ENCODE measurements around the gene SLC18A3. TPM values are rescaled to one million over a fixed set of nuclear protein-coding genes. Genes with fewer than 3 reads are reported as not detected.

SLC18A3 gene
- polyA plus RNA-seq, 1 donor (not counting 4 experiments of a cell fraction or from before 2014, with no cell fraction given): not detected

DNA sequence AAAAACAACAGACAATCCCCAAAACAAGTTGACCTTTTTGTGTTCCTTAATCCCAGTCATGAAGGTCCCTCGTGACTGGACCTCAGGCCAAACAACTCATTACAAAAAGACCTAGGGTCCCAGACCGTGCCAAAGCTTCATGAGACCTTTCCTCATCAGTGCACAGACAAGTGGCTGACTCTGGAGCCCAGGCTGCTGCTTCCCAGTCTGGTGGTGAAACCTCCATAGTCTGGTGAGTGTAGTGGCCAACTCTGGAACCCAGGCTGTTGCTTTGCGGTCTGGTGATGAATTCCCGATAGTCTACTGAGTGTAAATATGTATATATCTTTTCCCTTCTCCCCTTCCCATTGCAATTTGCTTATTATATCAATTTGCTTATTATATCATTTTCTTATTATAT is 22.1 kb upstream of the SLC18A3 start:
- no peaks in the 10 kb centered on the region for H3K27me3 ChIP-seq (ENCODE audit: control insufficient read depth, extremely low read depth, insufficient read depth, low read length)
- H3K9ac ChIP-seq (ENCODE audit: control insufficient read depth, extremely low read depth, insufficient read depth, low read length): no peak overlapping the region
- peaks cover 3% of the 10 kb centered on the region for H3K9me3 ChIP-seq (ENCODE audit: control insufficient read depth, low read depth, low read length)
- no peak overlapping the region for H2AFZ ChIP-seq (ENCODE audit: control insufficient read depth, low read length)
- no peaks in the 10 kb centered on the region for H3K36me3 ChIP-seq (ENCODE audit: control insufficient read depth in 2 of 2, extremely low read depth in 1 of 2, insufficient read depth in 2 of 2, low read length in 2 of 2)
- peaks cover 8% of the 10 kb centered on the region for H3K4me1 ChIP-seq (ENCODE audit: control insufficient read depth, extremely low read depth, insufficient read depth, low read length)
- DNase-seq (ENCODE audit: low read depth, low spot score) (no peak), FAIRE-seq (no peak)
- dilution Hi-C loops (cut with MboI; ENCODE audit: extremely low pct_ligation_motif_present, low sequenced_read_pairs): no loop called here
- no peaks in the 10 kb centered on the region for H3K79me2 ChIP-seq (ENCODE audit: control insufficient read depth, insufficient read depth, low read length)
- no peak overlapping the region for H3K4me2 ChIP-seq (ENCODE audit: control insufficient read depth, extremely low read depth, insufficient read depth, low read depth, low read length)
- no peak for TF ChIP-seq EZH2 (IDR thresholded peaks at IDR 0.05; ENCODE audit: low read length)
- TF ChIP-seq, protein P1, sequence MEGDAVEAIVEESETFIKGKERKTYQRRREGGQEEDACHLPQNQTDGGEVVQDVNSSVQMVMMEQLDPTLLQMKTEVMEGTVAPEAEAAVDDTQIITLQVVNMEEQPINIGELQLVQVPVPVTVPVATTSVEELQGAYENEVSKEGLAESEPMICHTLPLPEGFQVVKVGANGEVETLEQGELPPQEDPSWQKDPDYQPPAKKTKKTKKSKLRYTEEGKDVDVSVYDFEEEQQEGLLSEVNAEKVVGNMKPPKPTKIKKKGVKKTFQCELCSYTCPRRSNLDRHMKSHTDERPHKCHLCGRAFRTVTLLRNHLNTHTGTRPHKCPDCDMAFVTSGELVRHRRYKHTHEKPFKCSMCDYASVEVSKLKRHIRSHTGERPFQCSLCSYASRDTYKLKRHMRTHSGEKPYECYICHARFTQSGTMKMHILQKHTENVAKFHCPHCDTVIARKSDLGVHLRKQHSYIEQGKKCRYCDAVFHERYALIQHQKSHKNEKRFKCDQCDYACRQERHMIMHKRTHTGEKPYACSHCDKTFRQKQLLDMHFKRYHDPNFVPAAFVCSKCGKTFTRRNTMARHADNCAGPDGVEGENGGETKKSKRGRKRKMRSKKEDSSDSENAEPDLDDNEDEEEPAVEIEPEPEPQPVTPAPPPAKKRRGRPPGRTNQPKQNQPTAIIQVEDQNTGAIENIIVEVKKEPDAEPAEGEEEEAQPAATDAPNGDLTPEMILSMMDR (optimal IDR thresholded peaks at IDR 0.05 in 1 of 3, IDR thresholded peaks at IDR 0.05 in 1 of 3, conservative IDR thresholded peaks at IDR 0.05 in 1 of 3; ENCODE audit: extremely low read depth in 1 of 3, insufficient read depth in 2 of 3, low read length in 3 of 3): no peak
- no peaks in the 10 kb centered on the region for H3K9me1 ChIP-seq (ENCODE audit: control insufficient read depth, extremely low read depth, insufficient read depth, low read length)
- no peak overlapping the region for H3K27ac ChIP-seq (ENCODE audit: control insufficient read depth, insufficient read depth, low read length)
- H4K20me1 ChIP-seq (ENCODE audit: control insufficient read depth, extremely low read depth, insufficient read depth, low read length): no peaks in the 10 kb centered on the region
- no peak overlapping the region for H3K4me3 ChIP-seq (ENCODE audit: control insufficient read depth in 2 of 3, extremely low read depth in 1 of 3, insufficient read depth in 2 of 3, low read depth in 1 of 3, low read length in 3 of 3)

DNA sequence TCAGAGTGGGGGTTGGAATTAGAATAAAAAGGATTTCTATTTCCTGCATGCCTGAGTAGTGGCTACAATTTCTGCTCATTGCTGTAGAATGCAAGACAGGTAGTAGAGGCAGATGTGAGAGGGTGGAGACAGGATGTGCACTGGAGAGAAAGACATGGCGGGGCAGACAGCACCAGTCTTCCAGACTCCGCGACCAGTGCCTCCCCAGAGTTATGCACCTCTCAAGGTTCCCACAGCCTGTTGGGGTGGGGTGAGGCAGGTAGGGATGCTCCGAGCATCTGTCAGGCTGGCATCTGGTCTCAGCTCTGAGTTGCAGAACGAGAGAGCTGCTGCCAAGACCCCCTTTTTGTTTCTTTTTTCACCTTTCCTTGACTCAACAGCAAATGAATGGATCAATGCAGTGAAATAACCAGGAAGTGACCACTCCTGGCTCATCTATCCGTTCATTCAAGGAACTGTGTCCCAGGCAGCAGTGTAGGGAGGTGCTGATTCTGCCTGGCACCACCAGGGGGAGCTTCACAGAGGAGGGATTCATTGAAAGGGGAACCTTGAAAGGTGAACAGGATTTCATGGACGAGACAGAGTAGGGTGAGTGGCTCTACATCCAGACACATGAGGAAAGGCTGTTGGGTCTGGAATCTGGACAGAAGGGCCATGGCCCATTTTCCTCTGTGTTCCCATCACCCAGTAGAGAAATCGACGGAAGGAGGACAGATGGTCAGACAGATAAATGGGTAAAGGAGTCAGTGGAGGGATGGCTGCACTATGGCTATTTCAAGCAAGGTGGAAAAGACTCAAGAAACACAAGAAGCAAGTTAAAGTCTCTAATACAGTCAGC is 17.2 kb upstream of the SLC18A3 start:
- FAIRE-seq: peak; percentile 96
- dilution Hi-C loops (cut with MboI; ENCODE audit: extremely low pct_ligation_motif_present, low sequenced_read_pairs): no loop called here

More for the DNA sequence above, 17.2 kb upstream of the SLC18A3 start:
- Histone ChIP-seq H3K27me3 (ENCODE audit: control insufficient read depth, extremely low read depth, insufficient read depth, low read length) (no peaks in the 10 kb centered on the region), H3K79me2 (ENCODE audit: control insufficient read depth, insufficient read depth, low read length) (no peaks in the 10 kb centered on the region), H3K9ac (ENCODE audit: control insufficient read depth, extremely low read depth, insufficient read depth, low read length) (no peak overlapping the region), H3K9me3 (ENCODE audit: control insufficient read depth, low read depth, low read length) (peaks cover 3% of the 10 kb centered on the region), H3K4me3 (ENCODE audit: control insufficient read depth in 2 of 3, extremely low read depth in 1 of 3, insufficient read depth in 2 of 3, low read depth in 1 of 3, low read length in 3 of 3) (no peak overlapping the region), H3K36me3 (ENCODE audit: control insufficient read depth in 2 of 2, extremely low read depth in 1 of 2, insufficient read depth in 2 of 2, low read length in 2 of 2) (no peaks in the 10 kb centered on the region), H3K4me2 (ENCODE audit: control insufficient read depth, extremely low read depth, insufficient read depth, low read depth, low read length) (no peak overlapping the region), H4K20me1 (ENCODE audit: control insufficient read depth, extremely low read depth, insufficient read depth, low read length) (no peaks in the 10 kb centered on the region), H3K27ac (ENCODE audit: control insufficient read depth, insufficient read depth, low read length) (no peak overlapping the region), H3K4me1 (ENCODE audit: control insufficient read depth, extremely low read depth, insufficient read depth, low read length) (peaks cover 7% of the 10 kb centered on the region), H3K9me1 (ENCODE audit: control insufficient read depth, extremely low read depth, insufficient read depth, low read length) (no peaks in the 10 kb centered on the region), H2AFZ (ENCODE audit: control insufficient read depth, low read length) (no peak overlapping the region)
- no peak for DNase-seq (ENCODE audit: low read depth, low spot score)
- TF ChIP-seq, protein P1 (optimal IDR thresholded peaks at IDR 0.05 in 1 of 3, IDR thresholded peaks at IDR 0.05 in 1 of 3, conservative IDR thresholded peaks at IDR 0.05 in 1 of 3; ENCODE audit: extremely low read depth in 1 of 3, insufficient read depth in 2 of 3, low read length in 3 of 3): peak; percentile 92 to 99 (median 95)
- no peak for TF ChIP-seq EZH2 (IDR thresholded peaks at IDR 0.05; ENCODE audit: low read length)

Measured in keratinocyte (primary cell).